GM23338 (cell line): ENCODE measurements around the gene ORAI3.

ENCODE experiments used
- CREB1 ChIP-seq: fragments of 250-450 bp; sonication (Bioruptor Pico); IDR thresholded peaks from 2 replicates; pipeline ENCODE4 v1.5.0; 2020; ENCODE audit warnings: low read depth, mild to moderate bottlenecking, moderate library complexity
- EZH2 ChIP-seq: fragments of 200-600 bp; sonication (generic); IDR thresholded peaks from one replicate; pipeline ENCODE4 v1.8.0; 2017; ENCODE audit warnings: antibody characterized with exemption, mild to moderate bottlenecking, low read depth; ENCODE audit not compliant: unreplicated experiment
- EZH2phosphoT487 ChIP-seq: fragments of 200-600 bp; sonication (generic); IDR thresholded peaks from one replicate; pipeline ENCODE4 v1.8.1; 2018; ENCODE audit warnings: antibody characterized with exemption; ENCODE audit not compliant: unreplicated experiment
- JUNB ChIP-seq: IDR thresholded peaks from one replicate; pipeline ENCODE4 v1.6.1; 2016; ENCODE audit warnings: antibody characterized with exemption; ENCODE audit not compliant: unreplicated experiment
- NANOG ChIP-seq: IDR thresholded peaks from 2 replicates; pipeline ENCODE4 v1.6.1; 2016; ENCODE audit warnings: antibody characterized with exemption, borderline replicate concordance
- POLR2AphosphoS5 ChIP-seq: IDR thresholded peaks from 2 replicates; pipeline ENCODE4 v1.6.1; 2016; ENCODE audit warnings: antibody characterized with exemption, low read depth
- TF ChIP-seq, protein P1 (sequence below), 2 experiments: fragments of 200-600 bp in 1 of 2; sonication (generic) in 1 of 2; conservative IDR thresholded peaks; 2 replicates each; pipeline versions ENCODE4 v1.5.1 to v1.6.1; 2016 to 2017; ENCODE audit warnings: antibody characterized with exemption in 2 of 2, low read depth in 2 of 2, mild to moderate bottlenecking in 2 of 2, moderate library complexity in 1 of 2
- TF ChIP-seq, protein P2 (sequence below): IDR thresholded peaks from one replicate; pipeline ENCODE4 v1.6.1; 2018; ENCODE audit warnings: antibody characterized with exemption; ENCODE audit not compliant: unreplicated experiment
- TF ChIP-seq, protein P3 (sequence below): fragments of 250-450 bp; sonication (Bioruptor Pico); IDR thresholded peaks from 2 replicates; pipeline ENCODE4 v1.5.0; 2020; ENCODE audit warnings: mild to moderate bottlenecking, moderate library complexity

DNA sequence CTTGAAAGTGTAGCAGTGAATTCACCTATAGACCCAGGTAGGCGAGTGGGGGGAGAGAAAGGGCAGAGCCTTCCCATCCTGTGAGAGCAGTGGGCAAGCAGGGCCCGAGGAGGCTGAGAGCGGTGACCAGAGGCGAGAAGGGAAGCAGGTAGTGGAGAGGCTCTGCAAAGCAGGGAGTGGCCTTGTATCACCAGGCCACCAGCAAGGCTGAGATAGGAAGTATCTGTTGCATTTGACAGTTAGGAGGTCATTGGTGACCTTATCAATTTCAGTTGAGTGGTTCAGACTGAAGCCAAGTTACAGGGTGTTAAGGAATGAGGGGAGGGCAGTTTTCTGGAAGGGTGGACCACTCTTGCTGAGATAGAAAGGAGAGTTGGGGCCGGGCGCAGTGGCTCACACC, 25.5 kb downstream of the ORAI3 start:
- TF ChIP-seq, protein P1, sequence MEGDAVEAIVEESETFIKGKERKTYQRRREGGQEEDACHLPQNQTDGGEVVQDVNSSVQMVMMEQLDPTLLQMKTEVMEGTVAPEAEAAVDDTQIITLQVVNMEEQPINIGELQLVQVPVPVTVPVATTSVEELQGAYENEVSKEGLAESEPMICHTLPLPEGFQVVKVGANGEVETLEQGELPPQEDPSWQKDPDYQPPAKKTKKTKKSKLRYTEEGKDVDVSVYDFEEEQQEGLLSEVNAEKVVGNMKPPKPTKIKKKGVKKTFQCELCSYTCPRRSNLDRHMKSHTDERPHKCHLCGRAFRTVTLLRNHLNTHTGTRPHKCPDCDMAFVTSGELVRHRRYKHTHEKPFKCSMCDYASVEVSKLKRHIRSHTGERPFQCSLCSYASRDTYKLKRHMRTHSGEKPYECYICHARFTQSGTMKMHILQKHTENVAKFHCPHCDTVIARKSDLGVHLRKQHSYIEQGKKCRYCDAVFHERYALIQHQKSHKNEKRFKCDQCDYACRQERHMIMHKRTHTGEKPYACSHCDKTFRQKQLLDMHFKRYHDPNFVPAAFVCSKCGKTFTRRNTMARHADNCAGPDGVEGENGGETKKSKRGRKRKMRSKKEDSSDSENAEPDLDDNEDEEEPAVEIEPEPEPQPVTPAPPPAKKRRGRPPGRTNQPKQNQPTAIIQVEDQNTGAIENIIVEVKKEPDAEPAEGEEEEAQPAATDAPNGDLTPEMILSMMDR (conservative IDR thresholded peaks at IDR 0.05; ENCODE audit: low read depth in 2 of 2), result no peak
- TF ChIP-seq, protein P2, sequence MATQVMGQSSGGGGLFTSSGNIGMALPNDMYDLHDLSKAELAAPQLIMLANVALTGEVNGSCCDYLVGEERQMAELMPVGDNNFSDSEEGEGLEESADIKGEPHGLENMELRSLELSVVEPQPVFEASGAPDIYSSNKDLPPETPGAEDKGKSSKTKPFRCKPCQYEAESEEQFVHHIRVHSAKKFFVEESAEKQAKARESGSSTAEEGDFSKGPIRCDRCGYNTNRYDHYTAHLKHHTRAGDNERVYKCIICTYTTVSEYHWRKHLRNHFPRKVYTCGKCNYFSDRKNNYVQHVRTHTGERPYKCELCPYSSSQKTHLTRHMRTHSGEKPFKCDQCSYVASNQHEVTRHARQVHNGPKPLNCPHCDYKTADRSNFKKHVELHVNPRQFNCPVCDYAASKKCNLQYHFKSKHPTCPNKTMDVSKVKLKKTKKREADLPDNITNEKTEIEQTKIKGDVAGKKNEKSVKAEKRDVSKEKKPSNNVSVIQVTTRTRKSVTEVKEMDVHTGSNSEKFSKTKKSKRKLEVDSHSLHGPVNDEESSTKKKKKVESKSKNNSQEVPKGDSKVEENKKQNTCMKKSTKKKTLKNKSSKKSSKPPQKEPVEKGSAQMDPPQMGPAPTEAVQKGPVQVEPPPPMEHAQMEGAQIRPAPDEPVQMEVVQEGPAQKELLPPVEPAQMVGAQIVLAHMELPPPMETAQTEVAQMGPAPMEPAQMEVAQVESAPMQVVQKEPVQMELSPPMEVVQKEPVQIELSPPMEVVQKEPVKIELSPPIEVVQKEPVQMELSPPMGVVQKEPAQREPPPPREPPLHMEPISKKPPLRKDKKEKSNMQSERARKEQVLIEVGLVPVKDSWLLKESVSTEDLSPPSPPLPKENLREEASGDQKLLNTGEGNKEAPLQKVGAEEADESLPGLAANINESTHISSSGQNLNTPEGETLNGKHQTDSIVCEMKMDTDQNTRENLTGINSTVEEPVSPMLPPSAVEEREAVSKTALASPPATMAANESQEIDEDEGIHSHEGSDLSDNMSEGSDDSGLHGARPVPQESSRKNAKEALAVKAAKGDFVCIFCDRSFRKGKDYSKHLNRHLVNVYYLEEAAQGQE, result no peak
- TF ChIP-seq CREB1 (CRISPR knock-in tag), result no peak
- TF ChIP-seq EZH2, result no peak
- TF ChIP-seq POLR2AphosphoS5, result no peak
- TF ChIP-seq EZH2phosphoT487, result no peak
- TF ChIP-seq, protein P3, sequence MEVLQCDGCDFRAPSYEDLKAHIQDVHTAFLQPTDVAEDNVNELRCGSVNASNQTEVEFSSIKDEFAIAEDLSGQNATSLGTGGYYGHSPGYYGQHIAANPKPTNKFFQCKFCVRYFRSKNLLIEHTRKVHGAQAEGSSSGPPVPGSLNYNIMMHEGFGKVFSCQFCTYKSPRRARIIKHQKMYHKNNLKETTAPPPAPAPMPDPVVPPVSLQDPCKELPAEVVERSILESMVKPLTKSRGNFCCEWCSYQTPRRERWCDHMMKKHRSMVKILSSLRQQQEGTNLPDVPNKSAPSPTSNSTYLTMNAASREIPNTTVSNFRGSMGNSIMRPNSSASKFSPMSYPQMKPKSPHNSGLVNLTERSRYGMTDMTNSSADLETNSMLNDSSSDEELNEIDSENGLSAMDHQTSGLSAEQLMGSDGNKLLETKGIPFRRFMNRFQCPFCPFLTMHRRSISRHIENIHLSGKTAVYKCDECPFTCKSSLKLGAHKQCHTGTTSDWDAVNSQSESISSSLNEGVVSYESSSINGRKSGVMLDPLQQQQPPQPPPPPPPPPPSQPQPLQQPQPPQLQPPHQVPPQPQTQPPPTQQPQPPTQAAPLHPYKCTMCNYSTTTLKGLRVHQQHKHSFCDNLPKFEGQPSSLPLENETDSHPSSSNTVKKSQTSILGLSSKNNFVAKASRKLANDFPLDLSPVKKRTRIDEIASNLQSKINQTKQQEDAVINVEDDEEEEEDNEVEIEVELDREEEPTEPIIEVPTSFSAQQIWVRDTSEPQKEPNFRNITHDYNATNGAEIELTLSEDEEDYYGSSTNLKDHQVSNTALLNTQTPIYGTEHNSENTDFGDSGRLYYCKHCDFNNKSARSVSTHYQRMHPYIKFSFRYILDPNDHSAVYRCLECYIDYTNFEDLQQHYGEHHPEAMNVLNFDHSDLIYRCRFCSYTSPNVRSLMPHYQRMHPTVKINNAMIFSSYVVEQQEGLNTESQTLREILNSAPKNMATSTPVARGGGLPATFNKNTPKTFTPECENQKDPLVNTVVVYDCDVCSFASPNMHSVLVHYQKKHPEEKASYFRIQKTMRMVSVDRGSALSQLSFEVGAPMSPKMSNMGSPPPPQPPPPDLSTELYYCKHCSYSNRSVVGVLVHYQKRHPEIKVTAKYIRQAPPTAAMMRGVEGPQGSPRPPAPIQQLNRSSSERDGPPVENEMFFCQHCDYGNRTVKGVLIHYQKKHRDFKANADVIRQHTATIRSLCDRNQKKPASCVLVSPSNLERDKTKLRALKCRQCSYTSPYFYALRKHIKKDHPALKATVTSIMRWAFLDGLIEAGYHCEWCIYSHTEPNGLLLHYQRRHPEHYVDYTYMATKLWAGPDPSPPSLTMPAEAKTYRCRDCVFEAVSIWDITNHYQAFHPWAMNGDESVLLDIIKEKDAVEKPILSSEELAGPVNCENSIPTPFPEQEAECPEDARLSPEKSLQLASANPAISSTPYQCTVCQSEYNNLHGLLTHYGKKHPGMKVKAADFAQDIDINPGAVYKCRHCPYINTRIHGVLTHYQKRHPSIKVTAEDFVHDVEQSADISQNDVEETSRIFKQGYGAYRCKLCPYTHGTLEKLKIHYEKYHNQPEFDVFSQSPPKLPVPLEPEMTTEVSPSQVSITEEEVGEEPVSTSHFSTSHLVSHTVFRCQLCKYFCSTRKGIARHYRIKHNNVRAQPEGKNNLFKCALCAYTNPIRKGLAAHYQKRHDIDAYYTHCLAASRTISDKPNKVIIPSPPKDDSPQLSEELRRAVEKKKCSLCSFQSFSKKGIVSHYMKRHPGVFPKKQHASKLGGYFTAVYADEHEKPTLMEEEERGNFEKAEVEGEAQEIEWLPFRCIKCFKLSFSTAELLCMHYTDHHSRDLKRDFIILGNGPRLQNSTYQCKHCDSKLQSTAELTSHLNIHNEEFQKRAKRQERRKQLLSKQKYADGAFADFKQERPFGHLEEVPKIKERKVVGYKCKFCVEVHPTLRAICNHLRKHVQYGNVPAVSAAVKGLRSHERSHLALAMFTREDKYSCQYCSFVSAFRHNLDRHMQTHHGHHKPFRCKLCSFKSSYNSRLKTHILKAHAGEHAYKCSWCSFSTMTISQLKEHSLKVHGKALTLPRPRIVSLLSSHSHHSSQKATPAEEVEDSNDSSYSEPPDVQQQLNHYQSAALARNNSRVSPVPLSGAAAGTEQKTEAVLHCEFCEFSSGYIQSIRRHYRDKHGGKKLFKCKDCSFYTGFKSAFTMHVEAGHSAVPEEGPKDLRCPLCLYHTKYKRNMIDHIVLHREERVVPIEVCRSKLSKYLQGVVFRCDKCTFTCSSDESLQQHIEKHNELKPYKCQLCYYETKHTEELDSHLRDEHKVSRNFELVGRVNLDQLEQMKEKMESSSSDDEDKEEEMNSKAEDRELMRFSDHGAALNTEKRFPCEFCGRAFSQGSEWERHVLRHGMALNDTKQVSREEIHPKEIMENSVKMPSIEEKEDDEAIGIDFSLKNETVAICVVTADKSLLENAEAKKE (CRISPR knock-in tag), result no peak
- TF ChIP-seq JUNB, result no peak
- TF ChIP-seq NANOG, result no peak
